Cardiac muscle cell (in vitro differentiated cells and primary cell): ENCODE data around the gene ADCY10. TPM values are rescaled to one million over a fixed set of nuclear protein-coding genes. Genes with fewer than 3 reads are reported as not detected.

Source experiments
- DNase-seq, 2 donors: peaks; one replicate each; pipeline versions ENCODE4 v3.0.0 to v3.0.0-alpha.2; 2010 to 2017; ENCODE audit warnings: low read depth in 1 of 2, low spot score in 1 of 2
- H3K27ac ChIP-seq: fragments of 200-600 bp; sonication (generic); 2 replicates; pipeline ENCODE4 v1.5.1; 2016
- H3K27me3 ChIP-seq: fragments of 200-600 bp; sonication (generic); 2 replicates; pipeline ENCODE4 v1.6.0; 2016; ENCODE audit warnings: control low read depth
- H3K36me3 ChIP-seq: fragments of 200-600 bp; sonication (generic); 2 replicates; pipeline ENCODE4 v1.5.1; 2016; ENCODE audit warnings: control low read depth
- H3K4me1 ChIP-seq: fragments of 200-600 bp; sonication (generic); 2 replicates; pipeline ENCODE4 v1.8.1; 2017; ENCODE audit warnings: low read depth, mild to moderate bottlenecking, mixed run types
- H3K4me3 ChIP-seq: fragments of 200-600 bp; sonication (generic); 2 replicates; pipeline ENCODE4 v1.5.1; 2016; ENCODE audit warnings: mild to moderate bottlenecking
- H3K9me3 ChIP-seq: fragments of 200-600 bp; sonication (generic); 2 replicates; pipeline ENCODE4 v1.5.1; 2017; ENCODE audit warnings: low read depth, mild to moderate bottlenecking, control low read depth
- polyA plus RNA-seq: library from polyadenylated mRNA; unstranded; fragments of >200 nt; fragmentation: Nextera tagmentation; extraction: Ambion mirVana; gene quantifications from 2 replicates; pipeline ENCODE4 v1.2.1, GENCODE V29; 2016
- total RNA-seq: library from RNA; depleted of rRNA; stranded (reverse); fragments of >200 nt; gene quantifications from 2 replicates; pipeline ENCODE4 v1.2.3, GENCODE V29; 2016
- TF ChIP-seq, protein P1 (sequence below): IDR thresholded peaks from 2 replicates; pipeline ENCODE4 v1.5.1; 2012; ENCODE audit warnings: low read depth, mild to moderate bottlenecking, low read length

ADCY10 gene, protein sequence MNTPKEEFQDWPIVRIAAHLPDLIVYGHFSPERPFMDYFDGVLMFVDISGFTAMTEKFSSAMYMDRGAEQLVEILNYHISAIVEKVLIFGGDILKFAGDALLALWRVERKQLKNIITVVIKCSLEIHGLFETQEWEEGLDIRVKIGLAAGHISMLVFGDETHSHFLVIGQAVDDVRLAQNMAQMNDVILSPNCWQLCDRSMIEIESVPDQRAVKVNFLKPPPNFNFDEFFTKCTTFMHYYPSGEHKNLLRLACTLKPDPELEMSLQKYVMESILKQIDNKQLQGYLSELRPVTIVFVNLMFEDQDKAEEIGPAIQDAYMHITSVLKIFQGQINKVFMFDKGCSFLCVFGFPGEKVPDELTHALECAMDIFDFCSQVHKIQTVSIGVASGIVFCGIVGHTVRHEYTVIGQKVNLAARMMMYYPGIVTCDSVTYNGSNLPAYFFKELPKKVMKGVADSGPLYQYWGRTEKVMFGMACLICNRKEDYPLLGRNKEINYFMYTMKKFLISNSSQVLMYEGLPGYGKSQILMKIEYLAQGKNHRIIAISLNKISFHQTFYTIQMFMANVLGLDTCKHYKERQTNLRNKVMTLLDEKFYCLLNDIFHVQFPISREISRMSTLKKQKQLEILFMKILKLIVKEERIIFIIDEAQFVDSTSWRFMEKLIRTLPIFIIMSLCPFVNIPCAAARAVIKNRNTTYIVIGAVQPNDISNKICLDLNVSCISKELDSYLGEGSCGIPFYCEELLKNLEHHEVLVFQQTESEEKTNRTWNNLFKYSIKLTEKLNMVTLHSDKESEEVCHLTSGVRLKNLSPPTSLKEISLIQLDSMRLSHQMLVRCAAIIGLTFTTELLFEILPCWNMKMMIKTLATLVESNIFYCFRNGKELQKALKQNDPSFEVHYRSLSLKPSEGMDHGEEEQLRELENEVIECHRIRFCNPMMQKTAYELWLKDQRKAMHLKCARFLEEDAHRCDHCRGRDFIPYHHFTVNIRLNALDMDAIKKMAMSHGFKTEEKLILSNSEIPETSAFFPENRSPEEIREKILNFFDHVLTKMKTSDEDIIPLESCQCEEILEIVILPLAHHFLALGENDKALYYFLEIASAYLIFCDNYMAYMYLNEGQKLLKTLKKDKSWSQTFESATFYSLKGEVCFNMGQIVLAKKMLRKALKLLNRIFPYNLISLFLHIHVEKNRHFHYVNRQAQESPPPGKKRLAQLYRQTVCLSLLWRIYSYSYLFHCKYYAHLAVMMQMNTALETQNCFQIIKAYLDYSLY (N-terminal part only)
- 0.28 and 0.69 TPM in 2 replicates for total RNA-seq
- polyA plus RNA-seq = 0.44 and 0.82 TPM in 2 replicates

DNA sequence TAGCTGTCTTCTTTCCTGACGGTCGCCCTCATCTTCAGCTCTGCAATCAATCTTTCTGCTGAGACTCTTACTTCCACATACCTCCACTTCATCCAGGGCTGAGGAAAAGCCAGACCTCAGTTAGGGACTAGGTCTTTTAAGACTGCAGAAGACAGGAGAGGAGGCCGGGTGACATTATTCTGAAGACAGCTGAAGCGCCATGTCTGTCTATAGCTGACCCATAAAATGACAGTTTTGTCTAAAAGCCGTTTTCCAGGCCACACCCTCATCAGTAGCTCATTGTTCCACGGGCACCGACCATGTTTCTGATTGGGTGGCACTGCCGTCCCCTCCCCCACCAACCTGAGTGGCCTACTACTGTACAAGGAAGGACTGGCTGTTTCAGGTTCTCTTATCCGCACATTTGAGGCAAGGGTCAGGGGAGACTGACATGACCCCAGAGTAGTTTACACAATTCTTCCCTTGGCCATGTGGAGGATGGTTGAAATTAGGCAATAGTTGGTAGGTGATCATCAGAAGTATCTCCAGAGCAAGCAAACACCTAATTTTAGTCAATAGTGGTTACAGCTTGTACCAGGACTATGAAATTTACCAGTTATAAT lies at the start of gene ADCY10:
TSS of gene ADCY10 (minus strand) at position 240 of the 602 bp plus-strand sequence. CDS start 8,994 bp downstream, outside the sequence.
- DNase-seq = no peak
- peaks cover 2% of the 10 kb centered on the region for H3K9me3 ChIP-seq
- no peaks in the 10 kb centered on the region for H3K4me1 ChIP-seq
- TF ChIP-seq, protein P1, sequence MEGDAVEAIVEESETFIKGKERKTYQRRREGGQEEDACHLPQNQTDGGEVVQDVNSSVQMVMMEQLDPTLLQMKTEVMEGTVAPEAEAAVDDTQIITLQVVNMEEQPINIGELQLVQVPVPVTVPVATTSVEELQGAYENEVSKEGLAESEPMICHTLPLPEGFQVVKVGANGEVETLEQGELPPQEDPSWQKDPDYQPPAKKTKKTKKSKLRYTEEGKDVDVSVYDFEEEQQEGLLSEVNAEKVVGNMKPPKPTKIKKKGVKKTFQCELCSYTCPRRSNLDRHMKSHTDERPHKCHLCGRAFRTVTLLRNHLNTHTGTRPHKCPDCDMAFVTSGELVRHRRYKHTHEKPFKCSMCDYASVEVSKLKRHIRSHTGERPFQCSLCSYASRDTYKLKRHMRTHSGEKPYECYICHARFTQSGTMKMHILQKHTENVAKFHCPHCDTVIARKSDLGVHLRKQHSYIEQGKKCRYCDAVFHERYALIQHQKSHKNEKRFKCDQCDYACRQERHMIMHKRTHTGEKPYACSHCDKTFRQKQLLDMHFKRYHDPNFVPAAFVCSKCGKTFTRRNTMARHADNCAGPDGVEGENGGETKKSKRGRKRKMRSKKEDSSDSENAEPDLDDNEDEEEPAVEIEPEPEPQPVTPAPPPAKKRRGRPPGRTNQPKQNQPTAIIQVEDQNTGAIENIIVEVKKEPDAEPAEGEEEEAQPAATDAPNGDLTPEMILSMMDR = no peak
- no peak within 1 kb of the TSS for H3K27ac ChIP-seq
- H3K36me3 ChIP-seq = peaks cover 16% of the 10 kb centered on the region
- no peak within 1 kb of the TSS for H3K4me3 ChIP-seq
- no peaks in the 10 kb centered on the region for H3K27me3 ChIP-seq

DNA sequence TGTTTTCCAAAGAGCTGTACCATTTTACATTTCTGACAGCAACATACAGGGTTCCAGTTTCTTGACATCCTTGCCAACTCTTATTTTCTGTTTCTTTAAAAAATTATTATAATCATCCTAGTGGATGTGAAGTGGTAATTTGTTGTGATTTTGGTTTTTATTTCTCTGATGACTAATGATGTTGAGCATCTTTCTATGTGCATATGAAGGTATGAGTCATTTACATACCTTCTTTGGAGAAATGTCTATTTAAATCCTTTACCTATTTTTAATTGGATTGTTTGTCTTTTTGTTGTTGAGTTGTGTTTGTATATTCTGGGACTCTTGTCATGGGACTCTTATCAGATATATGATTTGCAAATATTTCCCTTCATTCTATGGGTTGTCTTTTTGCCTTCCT lies 43.8 kb upstream of the ADCY10 start:
- Histone ChIP-seq H3K27ac (no peak overlapping the region), H3K9me3 (no peaks in the 10 kb centered on the region), H3K4me1 (no peaks in the 10 kb centered on the region), H3K27me3 (no peaks in the 10 kb centered on the region), H3K36me3 (peaks cover 17% of the 10 kb centered on the region), H3K4me3 (no peak overlapping the region)
- TF ChIP-seq, protein P1 = no peak
- no peak for DNase-seq

DNA sequence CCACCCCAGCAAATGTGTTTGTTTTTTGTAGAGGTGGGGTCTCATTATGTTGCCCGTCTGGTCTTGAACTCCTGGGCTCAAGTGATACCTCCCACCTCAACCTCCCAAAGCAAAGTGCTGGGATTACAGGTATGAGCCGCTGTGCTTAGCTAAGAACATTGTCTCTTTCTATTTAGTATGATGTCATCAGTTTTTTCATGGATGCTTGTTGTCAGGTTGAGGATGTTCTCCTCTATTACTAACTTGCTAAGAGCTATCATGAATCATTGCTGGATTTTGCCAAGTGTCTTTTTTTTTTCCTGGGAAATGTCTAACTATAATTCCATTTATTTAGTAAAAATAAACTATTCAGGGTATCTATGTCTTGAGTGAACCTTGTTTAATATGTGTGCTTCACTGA lies 42.0 kb upstream of the ADCY10 start:
- H3K4me3 ChIP-seq = no peak overlapping the region
- TF ChIP-seq, protein P1 = no peak
- H3K4me1 ChIP-seq = no peaks in the 10 kb centered on the region
- no peaks in the 10 kb centered on the region for H3K9me3 ChIP-seq
- peaks cover 17% of the 10 kb centered on the region for H3K36me3 ChIP-seq
- H3K27ac ChIP-seq = no peak overlapping the region
- DNase-seq = no peak
- no peaks in the 10 kb centered on the region for H3K27me3 ChIP-seq

DNA sequence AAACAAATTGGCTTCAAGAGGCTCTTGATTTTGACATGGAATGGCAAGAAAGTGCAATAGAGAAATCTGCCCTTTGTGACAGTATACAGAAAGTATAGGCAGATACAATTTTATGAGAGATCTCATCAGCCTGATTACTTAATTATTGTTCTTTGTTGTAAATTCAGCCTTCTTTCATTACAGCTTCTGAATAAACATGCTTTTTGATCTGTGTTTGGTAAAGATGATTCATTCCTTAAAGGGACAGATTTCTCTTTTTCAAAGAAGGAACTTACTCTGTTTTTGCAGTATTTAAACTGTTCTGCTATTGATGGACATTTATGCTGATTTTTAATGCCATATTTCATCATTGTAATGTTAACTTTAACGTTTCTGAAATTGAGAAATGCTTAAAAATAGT lies 36.6 kb upstream of the ADCY10 start:
- TF ChIP-seq, protein P1 = no peak
- no peaks in the 10 kb centered on the region for H3K4me1 ChIP-seq
- no peak for DNase-seq
- H3K27me3 ChIP-seq = no peaks in the 10 kb centered on the region
- no peak overlapping the region for H3K27ac ChIP-seq
- H3K9me3 ChIP-seq = no peaks in the 10 kb centered on the region
- H3K4me3 ChIP-seq = no peak overlapping the region
- peaks cover 15% of the 10 kb centered on the region for H3K36me3 ChIP-seq

DNA sequence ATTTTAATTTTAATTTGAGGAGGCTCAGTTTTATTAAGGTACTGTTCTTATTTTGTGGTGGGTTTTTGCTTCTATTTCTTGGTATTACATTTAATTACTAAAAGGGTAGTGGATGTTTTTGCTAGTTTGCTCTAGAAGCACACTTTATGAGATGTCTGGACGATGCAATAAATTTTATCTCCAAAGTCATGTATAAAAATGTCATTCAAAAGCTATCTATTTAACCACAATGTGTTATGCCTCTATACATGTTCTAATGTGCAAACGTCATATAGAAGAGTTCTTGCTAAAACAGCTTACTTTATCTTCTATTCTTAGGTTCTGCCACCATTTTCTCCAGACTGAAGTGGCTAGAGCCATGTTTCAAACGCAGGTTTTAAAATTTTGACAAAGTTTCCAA lies 35.9 kb upstream of the ADCY10 start:
- Histone ChIP-seq H3K27me3 (no peaks in the 10 kb centered on the region), H3K4me3 (no peak overlapping the region), H3K36me3 (peaks cover 10% of the 10 kb centered on the region), H3K9me3 (no peaks in the 10 kb centered on the region), H3K27ac (no peak overlapping the region), H3K4me1 (no peaks in the 10 kb centered on the region)
- DNase-seq = peak in 1 of 2 donors; percentile 9
- TF ChIP-seq, protein P1 = no peak
